GM23248 (cell line): ENCODE measurements around the gene EIF4G3.

ENCODE experiments used
- EZH2 ChIP-seq: fragments of 200-600 bp; sonication (generic); IDR thresholded peaks from 2 replicates; pipeline ENCODE4 v1.6.1; 2018; ENCODE audit warnings: antibody characterized with exemption, mild to moderate bottlenecking; ENCODE audit not compliant: insufficient read depth, poor library complexity, severe bottlenecking
- EZH2phosphoT487 ChIP-seq: fragments of 200-600 bp; sonication (generic); IDR thresholded peaks from 2 replicates; pipeline ENCODE4 v1.6.1; 2018; ENCODE audit warnings: antibody characterized with exemption, moderate library complexity, mild to moderate bottlenecking, low read depth; ENCODE audit not compliant: insufficient read depth

DNA sequence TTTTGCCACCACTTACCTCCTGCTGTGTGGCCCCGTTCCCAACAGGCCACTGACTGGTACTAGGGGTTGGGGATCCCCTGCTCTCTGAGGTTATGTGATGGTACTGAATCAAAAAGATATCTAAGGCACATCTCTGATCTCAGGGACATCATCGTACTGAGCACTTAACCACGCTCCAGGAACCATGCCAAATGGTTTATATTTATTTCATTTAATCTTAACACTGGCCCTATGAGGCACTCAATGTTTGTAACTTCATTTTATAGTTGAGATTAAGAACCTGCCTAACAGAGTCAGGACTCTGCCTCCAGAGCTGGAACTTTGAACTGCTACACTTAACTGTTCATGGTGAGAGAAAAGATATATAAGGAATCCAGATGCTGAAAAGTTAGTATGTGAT, 291.6 kb downstream of the EIF4G3 start:
- no peak for TF ChIP-seq EZH2
- TF ChIP-seq EZH2phosphoT487 = no peak
